Calu3 (cell line): ENCODE measurements around the gene SPTBN4. TPM values are rescaled to one million over a fixed set of nuclear protein-coding genes. Genes with fewer than 3 reads are reported as not detected.

Experiments used
- BruUV-seq: library from RNA; stranded (reverse); fragments of 400-500 nt; replicated peaks from 2 replicates; lab custom pipeline; 2021; lab: Mats Ljungman, UMichigan
- CTCF ChIA-PET: fragments of 300-600 bp; sonication (Branson Sonifier 250); formaldehyde crosslinking; loops from one replicate; lab custom pipeline; 2022; ENCODE audit warnings: antibody characterized with exemption; lab: Charles Lee
- DNase-seq: peaks from one replicate; pipeline ENCODE4 v3.0.0; 2022
- H3K27ac Mint-ChIP-seq: one replicate; pipeline ENCODE4 v1.8.0; 2022; ENCODE audit warnings: mixed read lengths; ENCODE audit not compliant: unreplicated experiment
- H3K27me3 Mint-ChIP-seq: one replicate; pipeline ENCODE4 v1.8.0; 2022; ENCODE audit warnings: mixed read lengths; ENCODE audit not compliant: unreplicated experiment
- H3K36me3 Mint-ChIP-seq: one replicate; pipeline ENCODE4 v1.8.0; 2022; ENCODE audit warnings: mild to moderate bottlenecking, moderate library complexity, mixed read lengths; ENCODE audit not compliant: insufficient read depth, unreplicated experiment
- H3K4me1 Mint-ChIP-seq: one replicate; pipeline ENCODE4 v1.8.0; 2022; ENCODE audit warnings: mild to moderate bottlenecking, low read depth, mixed read lengths; ENCODE audit not compliant: unreplicated experiment
- H3K4me3 Mint-ChIP-seq: one replicate; pipeline ENCODE4 v1.8.0; 2022; ENCODE audit warnings: mild to moderate bottlenecking, low read depth, moderate library complexity, mixed read lengths; ENCODE audit not compliant: unreplicated experiment
- H3K9me3 Mint-ChIP-seq: one replicate; pipeline ENCODE4 v1.8.0; 2022; ENCODE audit warnings: low read depth, mixed read lengths; ENCODE audit not compliant: unreplicated experiment
- intact Hi-C: fragments of 100-400 bp; cut with micrococcal nuclease; formaldehyde crosslinking; loops from one replicate; pipeline ENCODE4 v1.10.0; 2022; ENCODE audit not compliant: unreplicated experiment
- total RNA-seq: library from RNA; stranded (reverse); gene quantifications from 2 replicates; pipeline ENCODE4 v1.2.3, GENCODE V29; 2022
- TF ChIP-seq, protein P1 (sequence below): fragments of 200-600 bp; IDR thresholded peaks from one replicate; pipeline ENCODE4 v1.8.0; 2022; ENCODE audit warnings: antibody characterized with exemption; ENCODE audit not compliant: unreplicated experiment

SPTBN4 gene
- total RNA-seq, 1 experiment from 2014 or later = 0.80 TPM

- CTCF ChIA-PET = no interaction called here
- DNase-seq = no peak
- no peaks in the 10 kb centered on the region for H3K9me3 Mint-ChIP-seq
- TF ChIP-seq, protein P1, sequence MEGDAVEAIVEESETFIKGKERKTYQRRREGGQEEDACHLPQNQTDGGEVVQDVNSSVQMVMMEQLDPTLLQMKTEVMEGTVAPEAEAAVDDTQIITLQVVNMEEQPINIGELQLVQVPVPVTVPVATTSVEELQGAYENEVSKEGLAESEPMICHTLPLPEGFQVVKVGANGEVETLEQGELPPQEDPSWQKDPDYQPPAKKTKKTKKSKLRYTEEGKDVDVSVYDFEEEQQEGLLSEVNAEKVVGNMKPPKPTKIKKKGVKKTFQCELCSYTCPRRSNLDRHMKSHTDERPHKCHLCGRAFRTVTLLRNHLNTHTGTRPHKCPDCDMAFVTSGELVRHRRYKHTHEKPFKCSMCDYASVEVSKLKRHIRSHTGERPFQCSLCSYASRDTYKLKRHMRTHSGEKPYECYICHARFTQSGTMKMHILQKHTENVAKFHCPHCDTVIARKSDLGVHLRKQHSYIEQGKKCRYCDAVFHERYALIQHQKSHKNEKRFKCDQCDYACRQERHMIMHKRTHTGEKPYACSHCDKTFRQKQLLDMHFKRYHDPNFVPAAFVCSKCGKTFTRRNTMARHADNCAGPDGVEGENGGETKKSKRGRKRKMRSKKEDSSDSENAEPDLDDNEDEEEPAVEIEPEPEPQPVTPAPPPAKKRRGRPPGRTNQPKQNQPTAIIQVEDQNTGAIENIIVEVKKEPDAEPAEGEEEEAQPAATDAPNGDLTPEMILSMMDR = no peak
- H3K4me1 Mint-ChIP-seq = peaks cover 18% of the 10 kb centered on the region
- intact Hi-C loops = no loop called here
- peak overlapping the region; percentile 53 for H3K4me3 Mint-ChIP-seq
- no TSS peak for BruUV-seq
- no peak overlapping the region for H3K27ac Mint-ChIP-seq
- H3K27me3 Mint-ChIP-seq = peaks cover 78% of the 10 kb centered on the region
- peaks cover 13% of the 10 kb centered on the region for H3K36me3 Mint-ChIP-seq
Observed at GRCh38 chr19:40567040-40567749, 100.4 kb downstream of the SPTBN4 start.

GRCh38 chr19:40567750-40568494, 101.1 kb downstream of the SPTBN4 start:
- no TSS peak for BruUV-seq
- Mint-ChIP-seq H3K4me3 (peak overlapping the region; percentile 53), H3K27ac (no peak overlapping the region), H3K4me1 (peaks cover 18% of the 10 kb centered on the region), H3K36me3 (peaks cover 13% of the 10 kb centered on the region), H3K27me3 (peaks cover 74% of the 10 kb centered on the region), H3K9me3 (no peaks in the 10 kb centered on the region)
- TF ChIP-seq, protein P1 = no peak
- intact Hi-C loops = no loop called here
- CTCF ChIA-PET = no interaction called here
- DNase-seq = no peak

DNA sequence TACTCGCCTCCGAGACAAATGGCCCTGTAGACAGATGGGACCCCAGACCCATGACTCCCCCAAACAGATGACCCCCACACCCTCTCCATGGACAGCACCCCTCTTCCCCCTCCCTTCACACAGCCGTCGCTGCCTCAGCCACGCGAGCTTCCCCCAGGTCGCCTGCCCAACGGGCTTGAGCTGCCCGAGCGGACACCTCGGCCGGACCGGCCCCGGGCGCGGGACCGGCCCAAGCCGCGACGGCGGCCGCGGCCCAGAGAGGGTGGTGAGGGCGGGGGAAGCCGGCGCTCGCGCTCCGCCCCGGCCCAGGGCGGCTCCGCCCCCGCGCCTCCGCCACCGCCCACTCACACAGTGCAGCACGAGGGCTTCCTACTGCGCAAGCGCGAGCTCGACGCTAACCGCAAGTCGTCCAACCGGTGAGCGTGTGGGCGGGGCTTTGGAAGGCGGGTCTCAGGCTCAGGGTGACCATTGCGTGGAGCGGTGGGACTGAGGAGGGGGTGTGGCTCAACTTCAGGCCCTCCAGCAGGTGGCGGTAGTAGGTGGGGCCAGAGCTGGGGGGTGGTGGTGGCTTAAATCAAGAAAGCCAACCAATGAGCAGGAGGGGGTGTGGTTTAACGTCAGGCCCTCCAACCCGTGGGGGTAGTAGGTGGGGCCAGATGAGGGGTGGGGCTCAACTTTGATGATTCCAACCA, 103.7 kb downstream of the SPTBN4 start:
- Mint-ChIP-seq H3K36me3 (peaks cover 17% of the 10 kb centered on the region), H3K4me3 (peak overlapping the region; percentile 42), H3K4me1 (peaks cover 18% of the 10 kb centered on the region), H3K9me3 (no peaks in the 10 kb centered on the region), H3K27me3 (peaks cover 55% of the 10 kb centered on the region), H3K27ac (peak overlapping the region; percentile 77)
- BruUV-seq = no TSS peak
- peak; percentile 100 for DNase-seq
- intact Hi-C loops = no loop called here
- TF ChIP-seq, protein P1 = no peak
- CTCF ChIA-PET = interaction anchor here (0.5 to 1.4 kb wide), 11 partner anchors 11 to 265 kb away, joined by 3 to 10 read pairs (median 4); no protein-coding TSS in a partner anchor

DNA sequence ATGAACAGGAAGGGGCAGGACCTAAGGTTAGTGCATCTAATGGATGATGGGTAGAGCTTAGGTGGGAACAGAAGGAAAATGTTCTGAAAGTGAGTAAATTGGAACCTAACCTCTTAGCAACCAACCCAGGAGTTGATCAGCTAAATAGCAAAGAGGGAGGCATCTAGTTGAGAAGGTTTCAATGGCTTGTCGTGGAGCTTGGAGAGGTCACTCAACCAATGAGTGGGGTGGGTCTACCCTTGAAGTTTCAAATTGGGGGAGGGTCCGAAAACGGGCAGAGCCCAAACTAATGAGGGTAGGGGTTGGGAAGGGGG, 104.2 kb downstream of the SPTBN4 start:
- CTCF ChIA-PET = interaction anchor here (0.5 to 1.4 kb wide), 12 partner anchors 11 to 649 kb away, joined by 3 to 10 read pairs (median 4); no protein-coding TSS in a partner anchor
- Mint-ChIP-seq H3K4me3 (peak overlapping the region; percentile 42), H3K36me3 (peaks cover 17% of the 10 kb centered on the region), H3K27me3 (peaks cover 50% of the 10 kb centered on the region), H3K27ac (peak overlapping the region; percentile 77), H3K4me1 (peaks cover 18% of the 10 kb centered on the region), H3K9me3 (no peaks in the 10 kb centered on the region)
- TF ChIP-seq, protein P1 = no peak
- DNase-seq = no peak
- BruUV-seq = no TSS peak
- intact Hi-C loops = no loop called here
